GM18499 (cell line): Measurements from ENCODE around the gene CAMK2D.

ENCODE experiments used
- ATAC-seq: cut with Tn5 transposase; IDR thresholded peaks from one replicate; pipeline ENCODE4 v1.9.1; 2021; ENCODE audit warnings: moderate number of reproducible peaks; ENCODE audit not compliant: insufficient read depth, unreplicated experiment

Gene CAMK2D

DNA sequence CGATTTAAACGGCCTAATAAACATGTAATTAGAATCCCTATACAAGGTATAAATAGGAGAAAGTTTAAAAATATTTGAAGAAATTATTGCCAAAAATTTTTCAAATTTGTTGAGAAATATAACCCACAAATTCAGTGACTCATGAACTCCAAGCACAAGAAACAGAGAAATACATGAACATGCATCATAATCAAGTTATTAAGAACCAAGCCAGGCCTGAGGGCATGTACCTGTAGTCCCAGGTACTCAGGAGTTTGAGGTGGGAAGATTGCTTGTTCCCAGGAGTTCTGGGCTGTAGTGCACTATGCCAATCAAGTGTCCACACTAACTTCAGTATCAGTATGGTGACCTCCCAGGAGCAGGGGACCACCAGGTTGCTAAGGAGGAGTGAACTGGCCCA lies 341.9 kb downstream of the CAMK2D start:
- no peak for ATAC-seq

DNA sequence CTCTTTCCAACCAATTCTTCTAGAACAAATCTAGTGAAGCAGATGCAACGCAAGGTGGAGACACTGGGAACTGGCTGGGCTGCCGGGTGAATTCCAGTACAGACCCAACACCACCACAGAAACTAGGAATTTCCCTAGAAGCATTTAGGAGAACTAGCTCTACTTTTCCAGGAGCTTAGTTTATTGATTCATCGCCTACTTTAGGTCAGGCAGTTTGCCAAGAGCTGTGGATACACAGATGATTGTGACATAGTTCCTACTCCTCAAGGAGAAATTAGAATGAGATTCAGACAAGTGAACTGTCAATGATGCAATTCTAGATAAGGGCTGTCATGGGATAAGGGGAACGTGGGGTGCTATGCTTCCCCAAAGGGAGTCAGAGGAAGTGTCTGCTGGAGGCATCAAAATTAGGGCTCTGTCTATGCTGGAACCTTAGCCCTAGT lies 350.0 kb downstream of the CAMK2D start:
- ATAC-seq = no peak

GRCh38 chr4:113410686-113411085 lies 350.9 kb downstream of the CAMK2D start:
- no peak for ATAC-seq

GRCh38 chr4:113409181-113409580 lies 352.4 kb downstream of the CAMK2D start:
- no peak for ATAC-seq

DNA sequence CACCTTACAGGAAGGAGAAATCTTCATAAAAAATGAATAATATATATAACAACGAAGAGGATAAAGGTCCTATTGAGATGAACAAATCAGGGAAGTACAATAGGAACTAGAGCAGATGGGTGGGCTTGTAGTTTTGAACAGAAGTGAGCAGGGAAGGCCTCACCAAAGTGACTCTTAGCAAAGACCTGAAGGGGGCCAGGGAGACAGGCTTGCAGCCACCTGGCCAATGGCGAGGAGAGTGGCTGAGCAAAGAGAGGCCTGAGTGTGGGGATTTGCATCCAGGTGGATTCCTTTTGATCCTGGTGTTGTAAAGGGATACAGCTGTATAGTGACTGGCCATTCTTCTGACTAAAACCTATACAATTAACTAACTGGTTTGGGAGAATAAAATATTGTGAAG lies 354.1 kb downstream of the CAMK2D start:
- ATAC-seq = no peak

DNA sequence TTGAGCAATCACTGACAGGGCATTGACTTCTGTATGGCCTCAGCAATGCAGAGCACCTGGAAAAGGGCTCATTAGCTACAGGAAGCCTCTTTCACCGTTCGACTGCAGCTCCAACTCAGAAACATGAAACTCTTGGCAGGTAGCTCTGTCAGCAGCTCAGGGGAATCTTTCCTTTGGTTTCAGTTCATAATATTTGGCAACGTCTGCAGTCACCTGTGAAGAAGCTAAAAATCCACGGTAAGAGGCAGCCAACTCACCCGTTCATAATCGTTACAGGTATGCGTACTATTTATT lies 354.9 kb downstream of the CAMK2D start:
- no peak for ATAC-seq

DNA sequence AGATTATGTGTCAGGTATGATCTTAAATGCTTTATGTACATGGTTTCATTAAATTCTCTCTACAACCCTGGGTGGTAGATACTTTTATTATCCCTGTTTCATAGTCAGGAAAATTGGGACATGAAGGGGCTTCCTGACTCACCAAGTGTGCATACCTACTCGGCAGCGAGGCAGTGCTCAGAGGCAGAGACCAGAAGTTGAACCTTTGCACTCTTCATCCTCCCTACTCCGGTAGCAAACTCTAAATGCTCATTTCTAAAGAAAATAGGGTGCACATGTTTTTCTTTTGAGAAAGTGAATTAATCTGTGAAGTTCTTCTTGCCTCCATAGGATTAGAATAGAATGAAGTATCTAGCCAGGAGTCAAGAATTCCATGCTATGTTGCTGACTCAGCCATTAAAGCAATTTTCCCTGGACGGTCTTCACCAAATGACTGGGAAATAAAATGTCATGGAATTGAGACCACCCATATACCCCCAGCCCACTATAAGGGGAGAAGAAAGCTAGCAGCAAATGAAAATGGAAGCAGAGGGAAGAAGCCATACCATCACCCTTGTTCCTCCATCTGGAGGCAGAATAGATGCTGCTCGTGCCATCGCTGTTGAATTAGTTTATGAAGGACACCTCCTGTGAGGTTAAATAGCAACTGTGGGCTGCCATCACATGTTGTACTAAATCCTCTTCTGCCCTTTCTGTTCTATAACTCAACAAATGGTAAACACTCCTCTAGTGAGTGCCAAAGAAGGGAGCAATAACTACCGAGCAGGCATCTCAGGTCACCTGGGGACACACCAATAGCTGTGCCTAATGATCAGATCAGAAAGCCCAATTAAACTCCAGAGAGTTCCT lies 355.4 kb downstream of the CAMK2D start:
- no peak for ATAC-seq

DNA sequence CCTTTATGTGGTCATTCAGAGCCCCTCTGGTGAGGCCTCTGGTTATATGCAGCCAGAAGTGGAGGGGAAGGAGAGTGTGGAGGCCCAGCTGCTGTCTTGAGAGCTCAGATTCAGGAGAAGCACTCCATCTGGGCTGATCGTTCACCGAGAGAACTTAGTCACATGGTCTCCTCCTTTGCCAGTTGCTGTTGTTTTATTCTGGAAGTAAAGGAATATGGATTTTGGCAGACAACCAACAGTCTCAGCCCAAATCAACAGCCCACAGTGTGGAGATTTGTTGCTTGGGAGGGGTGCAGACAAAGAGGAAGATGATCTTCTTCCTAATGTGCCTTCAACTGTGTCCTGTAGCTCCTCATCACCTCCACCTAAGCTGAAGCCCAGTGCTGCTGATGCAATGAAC lies 356.7 kb downstream of the CAMK2D start:
- ATAC-seq = no peak

GRCh38 chr4:113404167-113404571 lies 357.4 kb downstream of the CAMK2D start:
- no peak for ATAC-seq
